Smooth muscle cell (in vitro differentiated cells): ENCODE measurements around the gene GNAT2. TPM values are rescaled to one million over a fixed set of nuclear protein-coding genes. Genes with fewer than 3 reads are reported as not detected.
A peak's percentile ranks its signal among the peaks of the same experiment; 100 is the strongest.

Experiments
- microRNA counts: library from miRNA; unstranded; fragments of <30 nt; microRNA quantifications from one replicate; lab custom pipeline; 2016
- polyA plus RNA-seq: library from polyadenylated mRNA; unstranded; fragments of >200 nt; fragmentation: Nextera tagmentation; extraction: Ambion mirVana; gene quantifications from 2 replicates; pipeline ENCODE4 v1.2.1, GENCODE V29; 2016
- small RNA-seq: library from RNA; depleted of rRNA; stranded (forward); fragments of <200 nt; gene quantifications from one replicate; pipeline ENCODE3, GENCODE V24; 2014
- total RNA-seq: library from RNA; depleted of rRNA; stranded (reverse); fragments of >200 nt; gene quantifications from 2 replicates; pipeline ENCODE4 v1.2.3, GENCODE V29; 2014

Gene GNAT2
- total and polyA plus RNA-seq, 2 experiments from 2014 or later, result not detected

MicroRNA genes within 50 kb of the gene (microRNA counts, 767-probe panel; counts per million panel counts)
- microRNA hsa-miR-197-3p (lab: Ali Mortazavi, UCI), result 6,951 counts per million, percentile 38 among the panel's probes with 10 or more counts

Small RNA genes lying within 50 kb of the gene (small RNA-seq; reads per million reads assigned to genes)
- not detected for gene RNU6V

Other genes starting within 250 kb of the GNAT2 start
- gene SORT1, start 221.7 kb downstream of the GNAT2 start, total RNA-seq, result 28.7 and 31.4 TPM in 2 replicates
- gene SORT1, start 221.7 kb downstream of the GNAT2 start, polyA plus RNA-seq, result 9.8 and 17.0 TPM in 2 replicates
- gene PSMA5, start 193.2 kb downstream of the GNAT2 start, total RNA-seq, result 54.0 and 57.2 TPM in 2 replicates
- 89.8 and 93.9 TPM in 2 replicates for gene PSMA5, start 193.2 kb downstream of the GNAT2 start, polyA plus RNA-seq
- gene SYPL2, start 153.1 kb downstream of the GNAT2 start, total RNA-seq, result 0.04 TPM in 1 of 2 replicates, not detected in the other
- gene SYPL2, start 153.1 kb downstream of the GNAT2 start, polyA plus RNA-seq, result not detected in 2 replicates
- gene ATXN7L2, start 135.7 kb downstream of the GNAT2 start, total RNA-seq, result 1.9 and 2.4 TPM in 2 replicates
- gene ATXN7L2, start 135.7 kb downstream of the GNAT2 start, polyA plus RNA-seq, result 5.7 and 6.2 TPM in 2 replicates
- gene CYB561D1, start 125.5 kb downstream of the GNAT2 start, total RNA-seq, result 4.5 and 8.6 TPM in 2 replicates
- gene CYB561D1, start 125.5 kb downstream of the GNAT2 start, polyA plus RNA-seq, result 5.3 and 7.4 TPM in 2 replicates
- gene AMIGO1, start 109.9 kb downstream of the GNAT2 start, total RNA-seq, result 0.31 and 0.99 TPM in 2 replicates
- gene AMIGO1, start 109.9 kb downstream of the GNAT2 start, polyA plus RNA-seq, result 0.93 and 1.4 TPM in 2 replicates
- not detected in 2 replicates for gene GPR61, start 79.7 kb downstream of the GNAT2 start, total RNA-seq
- gene GPR61, start 79.7 kb downstream of the GNAT2 start, polyA plus RNA-seq, result 0.37 TPM in 1 of 2 replicates, not detected in the other
- gene GNAI3, start 71.0 kb downstream of the GNAT2 start, total RNA-seq, result 15.4 and 19.0 TPM in 2 replicates
- gene GNAI3, start 71.0 kb downstream of the GNAT2 start, polyA plus RNA-seq, result 11.4 and 13.0 TPM in 2 replicates
- gene AMPD2, start 221 bp upstream of the GNAT2 start, total RNA-seq, result 57.4 and 69.2 TPM in 2 replicates
- 104 and 122 TPM in 2 replicates for gene AMPD2, start 221 bp upstream of the GNAT2 start, polyA plus RNA-seq
- gene GSTM4, start 36.5 kb upstream of the GNAT2 start, total RNA-seq, result 23.2 and 25.8 TPM in 2 replicates
- gene GSTM4, start 36.5 kb upstream of the GNAT2 start, polyA plus RNA-seq, result 32.8 and 34.4 TPM in 2 replicates
- gene GSTM2, start 48.4 kb upstream of the GNAT2 start, total RNA-seq, result 29.2 and 30.3 TPM in 2 replicates
- 41.2 and 43.8 TPM in 2 replicates for gene GSTM2, start 48.4 kb upstream of the GNAT2 start, polyA plus RNA-seq
- gene GSTM1, start 68.2 kb upstream of the GNAT2 start, total RNA-seq, result 15.9 and 20.9 TPM in 2 replicates
- gene GSTM1, start 68.2 kb upstream of the GNAT2 start, polyA plus RNA-seq, result 31.4 and 46.3 TPM in 2 replicates
- gene GSTM5, start 92.6 kb upstream of the GNAT2 start, total RNA-seq, result not detected in 2 replicates
- 0.17 and 0.87 TPM in 2 replicates for gene GSTM5, start 92.6 kb upstream of the GNAT2 start, polyA plus RNA-seq
- 117 and 153 TPM in 2 replicates for gene GSTM3, start 121.4 kb upstream of the GNAT2 start, total RNA-seq
- gene GSTM3, start 121.4 kb upstream of the GNAT2 start, polyA plus RNA-seq, result 211 and 218 TPM in 2 replicates
- gene EPS8L3, start 144.3 kb upstream of the GNAT2 start, total RNA-seq, result not detected in 2 replicates
- not detected in 2 replicates for gene EPS8L3, start 144.3 kb upstream of the GNAT2 start, polyA plus RNA-seq